ENCODE measurements around the gene MLF2. TPM values are rescaled to one million over a fixed set of nuclear protein-coding genes. Genes with fewer than 3 reads are reported as not detected.
"Not testable (repeated sequence)": the region's sequence is repeated elsewhere in the genome, so short reads cannot be mapped to it uniquely, and the experiment has no call there.

MLF2 gene
- total RNA-seq, 1 donor from 2014 or later, result 158 TPM

DNA sequence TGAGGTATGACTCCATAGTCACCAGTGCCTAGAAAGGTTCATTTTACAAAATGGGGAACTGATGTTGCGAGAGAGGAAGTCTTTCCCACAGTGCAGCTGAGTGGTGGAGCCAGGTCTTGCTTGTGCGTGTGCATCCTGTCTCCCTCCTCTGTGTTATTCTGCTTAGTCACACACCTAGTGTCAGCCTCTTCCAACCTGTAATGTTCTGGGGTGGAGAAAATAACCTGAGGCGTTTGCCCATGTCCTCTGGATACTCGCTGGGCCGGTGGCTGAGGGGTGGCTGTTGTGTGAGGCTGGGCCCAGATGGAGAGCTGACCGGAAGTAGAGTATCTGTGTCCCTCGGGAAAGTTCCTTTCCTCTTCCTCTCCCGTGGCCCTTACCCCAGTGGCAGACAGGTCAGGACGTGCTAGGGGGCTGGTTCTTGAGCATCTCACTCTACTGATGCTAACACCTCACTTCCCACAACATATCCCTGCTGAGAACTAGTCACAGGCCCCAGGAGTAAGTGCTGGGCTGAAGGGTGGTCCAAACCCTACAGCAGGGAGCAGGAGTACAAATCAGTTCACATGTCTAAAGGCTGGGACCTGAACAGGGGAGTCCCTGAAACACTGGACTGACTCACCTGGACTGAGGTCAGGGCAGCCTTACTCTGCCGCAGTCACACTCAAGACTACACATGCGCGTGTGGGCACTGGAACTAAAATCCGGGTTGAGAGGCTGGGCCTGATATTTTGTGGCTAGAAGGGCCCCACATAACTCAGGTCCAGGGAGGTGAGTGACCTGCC is 7.0 kb downstream of the MLF2 start:
- DNase-seq (no peak), ATAC-seq (peak; percentile 42)
- intact Hi-C loops (cut with micrococcal nuclease), result no loop called here

DNA sequence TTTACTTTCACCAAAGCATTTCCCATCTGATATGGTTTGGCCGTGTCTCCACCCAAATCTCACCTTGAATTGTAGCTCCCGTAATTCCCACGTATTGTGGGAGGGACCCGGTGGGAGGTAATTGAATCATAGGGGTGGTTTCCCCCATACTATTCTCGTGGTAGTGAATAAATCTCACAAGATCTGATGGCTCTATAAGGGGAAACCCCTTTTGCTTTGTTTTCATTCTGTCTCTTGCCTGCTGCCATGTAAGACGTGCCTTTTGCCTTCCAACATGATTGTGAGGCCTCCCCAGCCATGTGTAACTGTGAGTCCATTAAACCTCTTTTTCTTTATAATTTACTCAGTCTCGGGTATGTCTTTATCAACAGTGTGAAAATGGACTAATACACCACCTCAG is 9.6 kb downstream of the MLF2 start:
- DNase-seq; ATAC-seq; intact Hi-C loops (cut with micrococcal nuclease): not testable (repeated sequence)

DNA sequence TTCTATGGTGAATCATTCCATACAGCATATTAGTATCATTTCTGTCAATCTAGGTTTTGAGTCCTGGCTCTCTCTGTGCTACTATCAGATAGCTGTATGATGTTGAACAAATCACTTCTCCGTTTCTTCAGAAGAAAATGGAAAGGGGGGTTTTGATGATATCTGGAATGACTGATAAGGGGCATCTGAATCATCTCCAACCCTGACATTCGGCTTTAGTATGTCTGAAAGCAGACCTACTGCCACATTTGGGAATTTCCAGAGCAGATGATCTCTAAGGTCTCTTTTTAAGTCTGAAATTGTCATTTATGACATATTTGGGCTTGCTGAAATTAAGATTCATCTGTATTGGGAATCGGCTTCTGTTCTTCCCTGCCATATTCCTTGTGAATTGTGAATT is 10.1 kb downstream of the MLF2 start:
- intact Hi-C loops (cut with micrococcal nuclease), result no loop called here
- no peak for DNase-seq
- no peak for ATAC-seq

DNA sequence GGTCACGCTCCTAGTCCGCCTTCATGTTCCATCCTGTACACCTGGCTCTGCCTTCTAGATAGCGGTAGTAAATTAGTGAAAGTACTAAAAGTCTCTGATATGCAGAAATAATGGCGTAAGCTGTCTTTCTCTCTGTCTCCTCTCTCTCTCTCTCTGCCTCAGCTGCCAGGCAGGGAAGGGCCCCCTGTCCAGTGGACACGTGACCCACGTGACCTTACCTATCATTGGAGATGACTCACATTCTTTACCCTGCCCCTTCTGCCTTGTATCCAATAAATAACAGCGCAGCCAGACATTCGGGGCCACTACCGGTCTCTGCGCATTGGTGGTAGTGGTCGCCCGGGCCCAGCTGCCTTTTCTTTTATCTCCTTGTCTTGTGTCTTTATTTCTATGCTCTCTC is 10.9 kb downstream of the MLF2 start:
- intact Hi-C loops (cut with micrococcal nuclease); DNase-seq; ATAC-seq: not testable (repeated sequence)

DNA sequence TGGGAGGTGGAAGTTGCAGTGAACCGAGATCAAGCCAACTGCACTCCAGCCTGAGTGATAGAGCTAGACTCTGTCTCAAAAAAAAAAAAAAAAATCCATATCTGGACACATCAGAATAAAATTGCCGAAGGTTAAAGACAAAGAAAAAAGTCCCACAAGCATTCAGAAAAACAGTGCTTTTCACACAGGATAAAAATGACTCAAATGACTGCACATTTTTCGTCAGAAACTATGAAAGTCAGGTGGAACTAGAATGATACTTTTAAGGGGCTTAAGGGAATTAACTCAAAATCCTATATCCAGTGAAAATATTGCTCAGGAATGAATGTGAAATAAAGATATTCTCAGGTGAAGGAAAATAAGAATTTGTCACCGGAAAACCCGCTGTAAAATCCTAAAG is 16.2 kb downstream of the MLF2 start:
- ATAC-seq, result no peak
- intact Hi-C loops (cut with micrococcal nuclease), result loop anchor here (5.0 kb wide), 1 partner anchor 91 kb away; the partner anchor contains the start of gene P3H3
- no peak for DNase-seq

DNA sequence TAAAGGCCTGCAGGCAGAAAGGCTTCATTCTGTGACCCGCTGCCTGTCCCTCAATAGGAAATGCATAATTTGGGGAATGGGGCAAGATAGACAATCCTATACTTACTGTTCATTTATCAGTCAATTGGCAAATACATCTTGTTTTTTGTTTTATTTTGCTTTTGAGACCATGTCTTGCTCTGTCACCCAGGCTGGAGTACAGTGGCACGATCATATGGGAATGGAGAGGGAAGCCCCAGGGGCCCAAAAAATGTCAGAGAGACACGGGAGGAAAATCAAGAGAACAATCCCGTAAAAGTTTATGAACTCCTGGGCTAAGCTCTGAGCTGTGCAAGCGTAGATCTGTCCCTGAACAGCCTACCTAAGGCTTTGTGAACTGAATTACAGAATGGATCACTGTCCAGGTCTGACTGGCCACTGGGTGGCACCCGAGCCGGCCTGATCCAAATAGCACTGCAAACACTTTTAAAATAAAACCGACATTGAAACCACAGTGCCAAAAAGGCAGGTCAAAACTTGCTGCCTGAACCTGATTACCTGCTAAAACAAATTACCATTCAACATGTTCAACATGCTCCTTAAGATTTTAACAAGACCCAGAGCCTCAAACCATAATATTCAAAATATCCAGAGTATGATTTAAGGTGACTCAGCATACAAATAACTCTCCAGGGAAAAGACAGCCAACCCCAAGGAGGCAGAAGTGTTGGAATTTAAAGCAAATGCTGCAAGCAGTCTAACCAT is 17.3 kb downstream of the MLF2 start:
- intact Hi-C loops (cut with micrococcal nuclease), result loop anchor here (2.0 to 5.0 kb wide), 2 partner anchors 37 to 92 kb away; partner anchors contain the start of genes LAG3 and P3H3
- DNase-seq (peak; percentile 81), ATAC-seq (peak; percentile 92)

DNA sequence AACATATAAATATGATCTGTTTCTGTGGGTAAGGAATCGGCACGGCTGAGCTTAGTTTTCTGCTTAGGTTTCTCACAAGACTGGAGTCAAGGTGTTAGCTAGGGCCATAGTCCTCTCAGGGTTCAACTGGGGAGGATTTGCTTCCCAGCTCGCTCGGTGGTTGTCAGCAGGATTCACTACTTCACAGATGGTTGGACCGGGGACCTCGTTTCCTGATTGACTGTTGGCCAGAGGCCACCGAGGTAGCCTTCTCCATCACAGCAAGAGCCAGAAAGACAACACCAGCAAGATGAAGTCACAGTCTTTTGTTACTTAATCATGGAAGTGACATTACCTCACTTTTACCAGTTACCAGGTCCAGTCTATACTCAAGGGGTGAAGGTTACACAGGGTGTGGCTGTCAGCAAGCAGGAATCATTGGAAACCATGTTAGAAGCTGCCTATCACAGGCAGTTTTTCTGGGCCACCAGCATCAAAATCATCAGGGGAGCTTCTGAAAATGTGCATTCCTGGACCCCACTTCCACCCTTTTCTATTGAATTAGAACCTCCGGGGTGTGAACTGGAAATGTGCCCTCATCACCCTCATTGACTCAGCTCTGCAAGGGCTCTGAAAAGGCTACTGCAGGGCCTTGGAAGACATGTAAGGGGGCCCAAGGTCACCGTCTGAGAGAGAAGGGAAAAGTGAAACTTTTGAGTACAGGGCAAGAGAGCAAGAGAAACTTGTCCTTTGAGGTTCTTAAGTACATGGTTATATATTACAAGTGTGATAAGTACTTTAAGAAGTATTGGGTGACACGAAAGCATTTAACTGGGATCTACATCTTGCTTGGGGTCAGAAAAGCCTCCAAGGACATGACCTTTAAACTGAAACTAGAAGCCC is 18.2 kb downstream of the MLF2 start:
- DNase-seq (no peak), ATAC-seq (no peak)
- intact Hi-C loops (cut with micrococcal nuclease), result loop anchor here (2.0 to 5.0 kb wide), 2 partner anchors 38 to 93 kb away; partner anchors contain the start of genes LAG3 and P3H3

DNA sequence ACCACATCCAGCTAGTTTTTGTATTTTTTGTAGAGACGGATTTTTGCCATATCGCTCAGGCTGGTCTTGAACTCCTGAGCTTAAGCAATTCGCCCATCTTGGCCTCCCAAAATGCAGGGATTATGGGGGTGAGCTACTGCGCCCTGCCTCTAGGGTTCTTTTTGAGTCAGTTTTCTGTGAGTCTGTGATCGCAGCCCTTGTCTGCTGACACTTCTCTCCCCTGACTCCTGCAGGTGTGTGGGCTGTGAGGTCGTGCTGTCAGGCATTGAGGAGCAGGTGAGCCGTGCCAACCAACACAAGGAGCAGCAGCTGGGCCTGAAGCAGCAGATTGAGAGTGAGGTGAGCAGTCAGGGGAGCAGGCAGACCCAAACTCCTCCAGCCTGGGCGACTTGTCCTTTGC is 22.8 kb downstream of the MLF2 start:
- intact Hi-C loops (cut with micrococcal nuclease), result no loop called here
- DNase-seq (no peak), ATAC-seq (no peak)

DNA sequence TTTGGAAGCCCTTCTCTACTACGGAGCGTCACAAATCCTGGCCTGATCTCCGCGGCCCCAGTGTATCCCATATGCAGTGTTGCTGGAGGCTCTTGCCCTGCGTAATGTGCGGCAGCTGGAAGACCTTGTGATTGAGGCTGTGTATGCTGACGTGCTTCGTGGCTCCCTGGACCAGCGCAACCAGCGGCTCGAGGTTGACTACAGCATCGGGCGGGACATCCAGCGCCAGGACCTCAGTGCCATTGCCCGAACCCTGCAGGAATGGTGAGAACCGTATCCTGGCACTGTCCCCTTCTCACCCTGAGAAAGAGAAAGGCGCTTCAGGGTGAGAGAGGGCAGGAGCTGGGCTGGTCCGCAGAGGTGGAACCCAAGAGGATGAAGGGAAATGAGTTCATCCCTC is 23.8 kb downstream of the MLF2 start:
- DNase-seq (no peak), ATAC-seq (no peak)
- intact Hi-C loops (cut with micrococcal nuclease), result no loop called here

DNA sequence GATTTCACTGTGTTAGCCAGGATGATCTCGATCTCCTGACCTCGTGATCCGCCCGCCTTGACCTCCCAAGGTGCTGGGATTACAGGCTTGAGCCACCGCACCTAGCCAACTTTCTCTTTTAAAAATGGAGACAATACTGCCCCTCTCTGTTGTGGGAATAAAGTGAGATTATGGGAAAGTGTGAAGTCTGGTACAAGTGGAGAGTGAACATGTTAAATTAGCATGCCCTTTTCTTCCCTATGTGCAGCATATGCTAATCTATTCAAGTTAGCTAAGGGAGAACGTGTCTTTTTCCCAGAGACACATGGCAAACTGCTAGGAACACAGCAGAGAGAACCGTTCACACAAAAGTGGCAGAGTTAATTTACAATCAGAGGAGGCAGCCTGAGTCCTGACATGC is 27.6 kb downstream of the MLF2 start:
- DNase-seq, result no peak
- ATAC-seq, result no peak
- intact Hi-C loops (cut with micrococcal nuclease), result no loop called here

DNA sequence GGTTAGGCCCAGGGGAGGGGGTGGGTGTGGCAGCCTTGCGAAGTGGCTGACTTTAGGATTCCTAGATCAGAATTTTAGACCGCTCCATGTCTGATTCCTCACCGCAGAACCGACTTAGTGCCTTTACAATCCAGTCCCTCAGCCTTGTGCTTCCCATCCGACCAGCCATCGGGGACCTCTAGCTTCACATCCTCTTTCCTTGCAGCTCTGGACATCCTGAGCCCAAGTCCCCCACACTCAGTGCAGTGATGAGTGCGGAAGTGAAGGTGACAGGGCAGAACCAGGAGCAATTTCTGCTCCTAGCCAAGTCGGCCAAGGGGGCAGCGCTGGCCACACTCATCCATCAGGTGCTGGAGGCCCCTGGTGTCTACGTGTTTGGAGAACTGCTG is 28.5 kb downstream of the MLF2 start:
- intact Hi-C loops (cut with micrococcal nuclease), result no loop called here
- peak; percentile 13 for ATAC-seq
- no peak for DNase-seq

DNA sequence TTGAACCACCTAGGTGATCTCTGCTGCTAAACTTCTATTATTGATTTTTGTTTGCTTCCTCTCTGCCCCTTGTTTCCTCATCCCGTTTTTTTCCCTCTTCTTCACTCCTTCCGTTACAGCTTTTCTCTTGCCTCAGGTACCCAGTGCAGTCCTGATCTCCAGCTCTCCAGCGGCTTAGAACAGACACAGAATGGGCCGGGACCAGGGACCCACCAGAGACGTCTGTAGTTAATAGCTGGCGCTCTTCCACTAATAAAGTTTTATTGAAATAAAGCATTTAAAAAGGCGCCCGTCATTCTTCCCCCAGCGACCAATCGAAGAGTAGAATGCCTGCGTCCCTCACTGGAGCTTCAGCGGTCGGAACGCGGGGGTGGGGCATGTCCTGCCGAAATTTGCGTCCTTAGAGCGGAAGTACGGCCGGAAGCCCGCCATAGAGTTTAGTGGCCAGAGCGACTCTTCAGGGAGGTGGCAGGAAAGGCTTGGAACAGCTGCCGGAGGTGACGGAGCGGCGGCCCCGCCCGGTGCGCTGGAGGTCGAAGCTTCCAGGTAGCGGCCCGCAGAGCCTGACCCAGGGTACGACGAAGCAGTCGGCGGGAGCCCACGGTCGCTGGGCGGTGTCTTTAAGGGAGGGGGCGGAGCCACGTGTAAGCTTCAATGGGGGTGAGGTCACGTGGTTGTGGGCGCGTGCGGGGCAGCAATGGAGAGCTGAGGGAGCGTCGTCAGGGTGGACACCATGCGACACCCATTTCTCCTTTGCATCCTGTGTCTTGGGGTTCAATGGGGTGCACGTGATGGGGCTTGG is 29.1 kb downstream of the MLF2 start, which contains the start of gene COPS7A:
COPS7A (plus strand) TSS at position 440 of the 802 bp plus-strand sequence. CDS start 611 bp downstream, outside the sequence.
- DNase-seq (peak; percentile 98), ATAC-seq (peak; percentile 99)
- intact Hi-C loops (cut with micrococcal nuclease), result no loop called here

DNA sequence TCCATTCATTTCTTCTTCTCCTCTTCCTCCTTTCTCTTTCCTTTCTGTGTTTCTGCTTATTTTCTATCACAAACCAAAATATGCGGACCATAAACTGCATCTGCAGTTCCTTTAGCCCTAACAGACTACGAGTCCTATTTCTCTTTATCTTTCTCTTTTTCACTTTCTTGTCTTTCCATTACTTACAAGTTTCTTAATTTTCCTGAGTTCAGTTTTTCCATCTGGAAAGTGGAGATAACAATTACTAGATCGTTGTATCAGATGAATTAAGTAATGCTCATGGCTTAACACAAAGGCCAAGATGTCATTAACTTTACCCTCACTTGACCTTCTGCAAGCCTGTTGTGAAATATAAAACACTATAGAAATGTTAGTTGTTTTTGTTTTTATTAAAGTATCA is 30.1 kb downstream of the MLF2 start:
- intact Hi-C loops (cut with micrococcal nuclease), result no loop called here
- DNase-seq, result no peak
- no peak for ATAC-seq

DNA sequence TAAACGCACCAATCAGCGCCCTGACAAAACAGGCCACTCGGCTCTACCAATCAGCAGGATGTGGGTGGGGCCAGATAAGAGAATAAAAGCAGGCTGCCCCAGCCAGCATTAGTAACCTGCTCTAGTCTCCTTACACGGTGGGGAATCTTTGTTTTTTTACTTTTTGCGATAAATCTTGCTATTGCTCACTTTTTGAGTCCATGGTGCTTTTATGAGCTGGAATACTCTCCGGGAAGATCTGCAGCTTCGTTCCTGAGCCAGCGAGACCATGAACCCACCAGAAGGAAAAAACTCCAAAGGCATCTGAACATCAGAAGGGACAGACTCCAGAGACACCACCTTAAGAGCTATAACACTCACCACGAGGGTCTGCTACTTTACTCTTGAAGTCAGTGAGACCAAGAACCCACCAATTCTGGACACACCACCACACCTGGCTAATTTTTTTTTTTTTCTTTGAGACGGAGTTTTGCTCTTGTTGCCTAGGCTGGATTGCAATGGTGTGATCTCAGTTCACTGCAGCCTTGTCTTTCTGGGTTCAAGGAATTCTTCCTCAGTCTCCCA is 36.0 kb downstream of the MLF2 start:
- ATAC-seq (no peak), DNase-seq (no peak)
- intact Hi-C loops (cut with micrococcal nuclease), result no loop called here

DNA sequence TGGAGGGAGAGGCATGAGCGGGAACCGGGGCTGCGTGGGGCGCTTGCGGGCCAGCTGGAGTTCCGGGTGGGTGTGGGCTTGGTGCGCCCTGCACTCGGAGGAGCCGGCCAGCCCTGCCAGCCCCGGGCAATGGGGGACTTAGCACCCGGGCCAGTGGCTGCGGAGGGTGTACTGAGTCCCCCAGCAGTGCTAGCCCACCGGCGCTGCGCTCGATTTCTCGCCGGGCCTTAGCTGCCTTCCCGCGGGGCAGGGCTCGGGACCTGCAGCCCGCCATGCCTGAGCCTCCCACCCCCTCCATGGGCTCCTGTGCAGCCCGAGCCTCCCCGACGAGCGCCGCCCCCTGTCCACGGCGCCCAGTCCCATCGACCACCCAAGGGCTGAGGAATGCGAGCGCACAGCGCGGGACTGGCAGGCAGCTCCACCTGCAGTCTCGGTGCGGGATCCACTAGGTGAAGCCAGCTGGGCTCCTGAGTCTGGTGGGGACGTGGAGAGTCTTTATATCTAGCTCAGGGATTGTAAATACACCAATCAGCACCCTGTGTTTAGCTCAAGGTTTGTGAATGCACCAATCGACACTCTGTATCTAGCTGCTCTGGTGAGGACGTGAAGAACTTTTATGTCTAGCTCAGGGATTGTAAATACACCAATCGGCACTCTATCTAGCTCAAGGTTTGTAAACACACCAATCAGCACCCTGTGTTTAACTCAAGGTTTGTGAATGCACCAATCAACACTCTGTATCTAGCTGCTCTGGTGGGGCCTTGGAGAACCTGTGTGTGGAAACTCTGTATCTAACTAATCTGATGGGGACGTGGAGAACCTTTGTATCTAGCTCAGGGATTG is 36.7 kb downstream of the MLF2 start:
- intact Hi-C loops (cut with micrococcal nuclease); ATAC-seq: not testable (repeated sequence)

DNA sequence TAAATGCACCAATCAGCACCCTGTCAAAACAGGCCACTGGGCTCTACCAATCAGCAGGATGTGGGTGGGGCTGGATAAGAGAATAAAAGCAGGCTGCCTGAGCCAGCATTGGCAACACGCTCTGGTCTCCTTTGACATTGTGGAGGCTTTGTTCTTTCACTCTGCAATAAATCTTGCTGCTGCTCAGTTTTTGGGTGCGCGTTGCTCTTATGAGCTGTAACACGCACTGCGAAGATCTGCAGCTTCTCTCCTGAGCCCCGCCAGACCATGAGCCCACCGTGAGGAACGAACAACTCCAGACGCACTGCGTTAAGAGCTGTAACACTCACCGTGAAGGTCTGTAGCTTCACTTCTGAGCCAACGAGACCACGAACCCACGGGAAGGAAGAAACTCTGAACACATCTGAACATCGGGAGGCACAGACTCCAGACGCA is 44.0 kb downstream of the MLF2 start:
- no peak for DNase-seq
- intact Hi-C loops (cut with micrococcal nuclease), result no loop called here
- no peak for ATAC-seq

More for the DNA sequence above, 36.7 kb downstream of the MLF2 start:
- DNase-seq, result not testable (repeated sequence)

DNA sequence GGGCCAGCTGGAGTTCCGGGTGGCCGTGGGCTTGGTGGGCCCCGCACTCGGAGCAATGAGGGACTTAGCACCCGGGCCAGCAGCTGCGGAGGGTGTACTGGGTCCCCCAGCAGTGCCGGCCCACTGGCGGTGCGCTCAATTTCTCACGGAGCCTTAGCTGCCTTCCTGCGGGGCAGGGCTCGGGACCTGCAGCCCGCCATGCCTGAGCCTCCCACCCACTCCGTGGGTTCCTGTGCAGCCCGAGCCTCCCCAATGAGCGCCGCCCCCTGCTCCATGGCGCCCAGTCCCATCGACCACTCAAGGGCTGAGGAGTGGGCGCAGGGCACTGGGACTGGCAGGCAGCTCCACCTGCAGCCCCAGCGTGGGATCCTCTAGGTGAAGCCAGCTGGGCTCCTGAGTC is 44.6 kb downstream of the MLF2 start:
- DNase-seq; intact Hi-C loops (cut with micrococcal nuclease); ATAC-seq: not testable (repeated sequence)
